ENCODE results near the gene SEMA5A. TPM values are rescaled to one million over a fixed set of nuclear protein-coding genes. Genes with fewer than 3 reads are reported as not detected.

Gene SEMA5A
- total RNA-seq, 3 donors from 2014 or later = 3.0 to 35.4 (median 25.9) TPM

- TF ChIP-seq POLR2A (IDR thresholded peaks at IDR 0.05) (no peak), POLR2AphosphoS5 (IDR thresholded peaks at IDR 0.05) (no peak)
- TF ChIP-seq, protein P1, sequence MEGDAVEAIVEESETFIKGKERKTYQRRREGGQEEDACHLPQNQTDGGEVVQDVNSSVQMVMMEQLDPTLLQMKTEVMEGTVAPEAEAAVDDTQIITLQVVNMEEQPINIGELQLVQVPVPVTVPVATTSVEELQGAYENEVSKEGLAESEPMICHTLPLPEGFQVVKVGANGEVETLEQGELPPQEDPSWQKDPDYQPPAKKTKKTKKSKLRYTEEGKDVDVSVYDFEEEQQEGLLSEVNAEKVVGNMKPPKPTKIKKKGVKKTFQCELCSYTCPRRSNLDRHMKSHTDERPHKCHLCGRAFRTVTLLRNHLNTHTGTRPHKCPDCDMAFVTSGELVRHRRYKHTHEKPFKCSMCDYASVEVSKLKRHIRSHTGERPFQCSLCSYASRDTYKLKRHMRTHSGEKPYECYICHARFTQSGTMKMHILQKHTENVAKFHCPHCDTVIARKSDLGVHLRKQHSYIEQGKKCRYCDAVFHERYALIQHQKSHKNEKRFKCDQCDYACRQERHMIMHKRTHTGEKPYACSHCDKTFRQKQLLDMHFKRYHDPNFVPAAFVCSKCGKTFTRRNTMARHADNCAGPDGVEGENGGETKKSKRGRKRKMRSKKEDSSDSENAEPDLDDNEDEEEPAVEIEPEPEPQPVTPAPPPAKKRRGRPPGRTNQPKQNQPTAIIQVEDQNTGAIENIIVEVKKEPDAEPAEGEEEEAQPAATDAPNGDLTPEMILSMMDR (IDR thresholded peaks at IDR 0.05) = no peak
- H3K4me3 ChIP-seq = no peak overlapping the region
- intact Hi-C loops (cut with DNase I; ENCODE audit: low total_unique reads) = no loop called here
Measured at GRCh38 chr5:9479990-9480389, 65.9 kb downstream of the SEMA5A start.

DNA sequence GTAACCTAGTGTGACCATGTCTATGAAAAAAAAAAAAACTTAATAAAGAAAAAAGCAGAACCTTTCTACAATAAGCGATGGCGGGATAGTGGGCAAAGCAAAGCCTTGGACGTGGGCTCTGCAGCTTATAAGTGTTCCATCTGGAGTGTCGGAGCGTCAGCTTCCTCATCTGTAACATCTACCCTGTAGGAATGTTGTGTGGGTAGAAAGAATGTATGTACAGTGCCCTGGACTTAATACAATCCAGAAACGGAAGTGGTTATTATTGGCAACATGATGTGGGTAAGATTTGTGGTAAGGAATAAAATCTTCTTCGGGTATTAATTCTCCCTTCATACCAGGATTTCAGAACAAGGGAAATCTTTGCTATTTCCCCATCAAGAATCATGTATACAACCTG, 66.5 kb downstream of the SEMA5A start:
- DNase-seq (ENCODE audit: low spot score in 2 of 2) = no peak
- no peak for TF ChIP-seq POLR2AphosphoS5 (IDR thresholded peaks at IDR 0.05)
- TF ChIP-seq, protein P1 (IDR thresholded peaks at IDR 0.05) = no peak
- no peak for TF ChIP-seq POLR2A (IDR thresholded peaks at IDR 0.05)
- H3K27me3 ChIP-seq = no peaks in the 10 kb centered on the region
- H3K4me1 ChIP-seq = no peaks in the 10 kb centered on the region
- H3K36me3 ChIP-seq = no peaks in the 10 kb centered on the region
- intact Hi-C loops (cut with DNase I; ENCODE audit: low total_unique reads) = no loop called here
- peaks cover 20 to 25% of the 10 kb centered on the region in 2 donors for H3K9me3 ChIP-seq
- H3K4me3 ChIP-seq = no peak overlapping the region
- no peak overlapping the region for H3K27ac ChIP-seq

More at GRCh38 chr5:9479990-9480389, 65.9 kb downstream of the SEMA5A start:
- DNase-seq (ENCODE audit: low spot score in 2 of 2) = no peak
- peaks cover 20 to 25% of the 10 kb centered on the region in 2 donors for H3K9me3 ChIP-seq
- H3K4me1 ChIP-seq = no peaks in the 10 kb centered on the region
- no peaks in the 10 kb centered on the region for H3K27me3 ChIP-seq
- H3K36me3 ChIP-seq = no peaks in the 10 kb centered on the region
- H3K27ac ChIP-seq = no peak overlapping the region

GRCh38 chr5:9477537-9477936, 68.3 kb downstream of the SEMA5A start:
- Histone ChIP-seq H3K9me3 (peaks cover 20 to 25% of the 10 kb centered on the region in 2 donors), H3K4me3 (no peak overlapping the region), H3K27ac (no peak overlapping the region), H3K4me1 (no peaks in the 10 kb centered on the region), H3K36me3 (no peaks in the 10 kb centered on the region), H3K27me3 (no peaks in the 10 kb centered on the region)
- TF ChIP-seq POLR2AphosphoS5 (IDR thresholded peaks at IDR 0.05) = no peak
- no peak for TF ChIP-seq POLR2A (IDR thresholded peaks at IDR 0.05)
- TF ChIP-seq, protein P1 (IDR thresholded peaks at IDR 0.05) = no peak
- intact Hi-C loops (cut with DNase I; ENCODE audit: low total_unique reads) = no loop called here
- DNase-seq (ENCODE audit: low spot score in 2 of 2) = no peak

DNA sequence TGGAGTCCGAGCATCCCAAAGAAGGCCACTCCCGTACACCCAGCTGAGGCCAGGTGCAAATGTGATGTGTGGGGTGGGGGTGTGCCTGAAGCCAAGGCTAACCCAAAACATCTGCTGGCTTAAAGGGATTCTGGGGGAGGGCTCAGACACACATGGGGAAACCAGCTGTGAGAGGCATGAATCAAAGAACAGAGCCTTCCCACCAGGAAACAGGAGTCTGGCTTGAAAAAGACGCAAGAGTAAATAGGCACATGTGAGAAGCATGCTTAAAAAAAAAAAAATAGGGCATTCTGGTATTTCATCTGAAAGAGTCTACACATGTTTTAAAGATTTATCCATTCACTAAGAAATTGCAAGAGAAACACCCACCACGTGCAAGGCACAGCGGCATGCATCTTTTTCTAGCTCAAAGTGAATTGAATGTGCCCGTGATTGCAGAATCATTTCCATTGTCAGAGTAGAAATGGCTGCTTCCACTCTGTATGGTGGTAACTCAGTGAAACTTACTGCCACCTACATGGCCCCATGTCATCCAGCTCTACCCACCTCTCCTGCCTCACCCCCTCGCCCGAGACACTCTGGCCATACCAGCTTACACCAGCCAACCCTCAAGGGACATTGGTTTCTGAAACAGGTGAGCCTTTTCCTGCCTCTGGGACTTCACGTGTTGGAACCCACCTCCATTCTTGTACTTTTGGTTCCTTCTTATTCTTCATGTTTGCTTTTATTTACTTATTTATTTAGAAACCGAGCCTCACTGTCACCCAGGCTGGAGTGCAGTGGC, 71.5 kb downstream of the SEMA5A start:
- H3K4me3 ChIP-seq = no peak overlapping the region
- H3K4me1 ChIP-seq = no peaks in the 10 kb centered on the region
- TF ChIP-seq POLR2AphosphoS5 (IDR thresholded peaks at IDR 0.05) (no peak), POLR2A (IDR thresholded peaks at IDR 0.05) (no peak)
- TF ChIP-seq, protein P1 (IDR thresholded peaks at IDR 0.05) = no peak
- no peaks in the 10 kb centered on the region for H3K27me3 ChIP-seq
- H3K27ac ChIP-seq = no peak overlapping the region
- peaks cover 20 to 25% of the 10 kb centered on the region in 2 donors for H3K9me3 ChIP-seq
- H3K36me3 ChIP-seq = no peaks in the 10 kb centered on the region
- DNase-seq (ENCODE audit: low spot score in 2 of 2) = no peak
- intact Hi-C loops (cut with DNase I; ENCODE audit: low total_unique reads) = no loop called here

DNA sequence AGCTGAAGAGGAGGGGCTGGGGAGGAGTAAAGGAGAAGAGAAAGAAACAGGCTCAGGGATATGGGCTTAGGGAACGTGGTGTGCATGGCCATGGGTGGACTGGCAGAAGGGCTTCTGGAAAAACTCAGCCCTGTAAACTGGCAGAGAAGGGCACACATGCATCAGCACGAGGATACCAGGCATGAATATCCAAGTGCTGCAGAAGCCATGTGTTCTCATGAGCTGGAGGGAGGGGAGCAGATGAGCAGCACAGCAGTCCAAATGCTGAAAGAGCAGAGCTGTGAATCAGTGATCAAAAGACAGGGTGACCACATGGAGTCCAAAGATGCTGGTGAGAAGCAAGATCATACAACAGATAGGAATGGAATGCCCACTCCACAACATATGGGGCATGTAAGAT, 72.3 kb downstream of the SEMA5A start:
- no peak for DNase-seq (ENCODE audit: low spot score in 2 of 2)
- H3K27ac ChIP-seq = no peak overlapping the region
- TF ChIP-seq POLR2AphosphoS5 (IDR thresholded peaks at IDR 0.05) (no peak), POLR2A (IDR thresholded peaks at IDR 0.05) (no peak)
- TF ChIP-seq, protein P1 (IDR thresholded peaks at IDR 0.05) = no peak
- no peaks in the 10 kb centered on the region for H3K4me1 ChIP-seq
- intact Hi-C loops (cut with DNase I; ENCODE audit: low total_unique reads) = no loop called here
- peaks cover 17 to 22% of the 10 kb centered on the region in 2 donors for H3K9me3 ChIP-seq
- H3K27me3 ChIP-seq = no peaks in the 10 kb centered on the region
- H3K4me3 ChIP-seq = no peak overlapping the region
- no peaks in the 10 kb centered on the region for H3K36me3 ChIP-seq

All from breast epithelium (tissue), 4 donors.